Skeletal muscle tissue (tissue), 4 donors: ENCODE results near the gene GGNBP2. TPM values are rescaled to one million over a fixed set of nuclear protein-coding genes. Genes with fewer than 3 reads are reported as not detected.

Source experiments
- H3K27ac ChIP-seq: one replicate; pipeline ENCODE4 v1.7.0; 2013; ENCODE audit warnings: mild to moderate bottlenecking, low read depth, low read length, inconsistent platforms
- H3K27me3 ChIP-seq, 3 donors: one replicate each; pipeline ENCODE4 v1.7.0; 2013; ENCODE audit warnings: low read length in 3 of 3; ENCODE audit not compliant: control insufficient read depth in 3 of 3, insufficient read depth in 3 of 3
- H3K36me3 ChIP-seq, 3 donors: one replicate each; pipeline ENCODE4 v1.7.0; 2013; ENCODE audit warnings: low read length in 3 of 3; ENCODE audit not compliant: control insufficient read depth in 3 of 3, insufficient read depth in 3 of 3
- H3K4me1 ChIP-seq, 3 donors: one replicate each; pipeline ENCODE4 v1.7.0; 2013; ENCODE audit warnings: low read length in 3 of 3, mild to moderate bottlenecking in 3 of 3; ENCODE audit not compliant: control insufficient read depth in 3 of 3, insufficient read depth in 3 of 3
- H3K4me3 ChIP-seq, 3 donors: one replicate each; pipeline ENCODE4 v1.7.0; 2013; ENCODE audit warnings: low read length in 3 of 3
- H3K9ac ChIP-seq, 3 donors: one replicate each; pipeline ENCODE4 v1.7.0; 2013; ENCODE audit warnings: low read length in 3 of 3, mild to moderate bottlenecking in 3 of 3, moderate library complexity in 2 of 3, low read depth in 1 of 3
- H3K9me3 ChIP-seq, 3 donors: one replicate each; pipeline ENCODE4 v1.7.0; 2013; ENCODE audit warnings: low read length in 3 of 3; ENCODE audit not compliant: control insufficient read depth in 3 of 3
- total RNA-seq: library from RNA; depleted of rRNA; stranded (reverse); fragments of >200 nt; gene quantifications from one replicate; pipeline ENCODE4 v1.2.3, GENCODE V29; 2014
- donor health status: Osteomylitis.

GGNBP2 gene
- total RNA-seq, 1 donor from 2014 or later, result 44.9 TPM

- no peak overlapping the region for H3K9ac ChIP-seq
- no peak overlapping the region for H3K4me3 ChIP-seq
- H3K27me3 ChIP-seq, result no peaks in the 10 kb centered on the region
- H3K27ac ChIP-seq, result no peak overlapping the region
- no peaks in the 10 kb centered on the region for H3K4me1 ChIP-seq
- peaks cover 34 to 54% (median 46%) of the 10 kb centered on the region in 3 donors for H3K36me3 ChIP-seq
- no peaks in the 10 kb centered on the region for H3K9me3 ChIP-seq
Measured at GRCh38 chr17:36512641-36513040, 32.1 kb upstream of the GGNBP2 start.

- H3K4me3 ChIP-seq, result no peak overlapping the region
- no peak overlapping the region for H3K27ac ChIP-seq
- H3K36me3 ChIP-seq, result peaks cover 27 to 38% (median 37%) of the 10 kb centered on the region in 3 donors
- no peaks in the 10 kb centered on the region for H3K4me1 ChIP-seq
- H3K27me3 ChIP-seq, result no peaks in the 10 kb centered on the region
- H3K9me3 ChIP-seq, result no peaks in the 10 kb centered on the region
- no peak overlapping the region for H3K9ac ChIP-seq
Measured at GRCh38 chr17:36514856-36515255, 29.9 kb upstream of the GGNBP2 start.

GRCh38 chr17:36515837-36516236, 28.9 kb upstream of the GGNBP2 start:
- Histone ChIP-seq H3K36me3 (peaks cover 18 to 28% (median 28%) of the 10 kb centered on the region in 3 donors), H3K4me3 (no peak overlapping the region), H3K27me3 (no peaks in the 10 kb centered on the region), H3K9ac (no peak overlapping the region), H3K4me1 (no peaks in the 10 kb centered on the region), H3K27ac (no peak overlapping the region), H3K9me3 (no peaks in the 10 kb centered on the region)

GRCh38 chr17:36523113-36523512, 21.6 kb upstream of the GGNBP2 start:
- H3K4me3 ChIP-seq, result no peak overlapping the region
- H3K27me3 ChIP-seq, result no peaks in the 10 kb centered on the region
- H3K9ac ChIP-seq, result no peak overlapping the region
- no peaks in the 10 kb centered on the region for H3K9me3 ChIP-seq
- no peak overlapping the region for H3K27ac ChIP-seq
- peaks cover 35 to 38% (median 38%) of the 10 kb centered on the region in 3 donors for H3K36me3 ChIP-seq
- H3K4me1 ChIP-seq, result no peaks in the 10 kb centered on the region

GRCh38 chr17:36524428-36524876, 20.3 kb upstream of the GGNBP2 start:
- Histone ChIP-seq H3K27me3 (no peaks in the 10 kb centered on the region), H3K9ac (no peak overlapping the region), H3K36me3 (peaks cover 35 to 41% (median 40%) of the 10 kb centered on the region in 3 donors), H3K4me1 (no peaks in the 10 kb centered on the region), H3K4me3 (no peak overlapping the region), H3K27ac (no peak overlapping the region), H3K9me3 (no peaks in the 10 kb centered on the region)

- Histone ChIP-seq H3K36me3 (peaks cover 38 to 44% (median 40%) of the 10 kb centered on the region in 3 donors), H3K4me1 (no peaks in the 10 kb centered on the region), H3K9me3 (no peaks in the 10 kb centered on the region), H3K9ac (no peak overlapping the region), H3K4me3 (no peak overlapping the region), H3K27ac (no peak overlapping the region), H3K27me3 (no peaks in the 10 kb centered on the region)
Measured at GRCh38 chr17:36525113-36525512, 19.6 kb upstream of the GGNBP2 start.

GRCh38 chr17:36525888-36526287, 18.8 kb upstream of the GGNBP2 start:
- Histone ChIP-seq H3K36me3 (peaks cover 40 to 45% (median 40%) of the 10 kb centered on the region in 3 donors), H3K4me3 (no peak overlapping the region), H3K27me3 (no peaks in the 10 kb centered on the region)

GRCh38 chr17:36527621-36528250, 17.0 kb upstream of the GGNBP2 start:
- Histone ChIP-seq H3K4me3 (no peak overlapping the region), H3K36me3 (peaks cover 47 to 57% (median 52%) of the 10 kb centered on the region in 3 donors), H3K4me1 (peaks cover 0 to 2% (median 0%) of the 10 kb centered on the region in 3 donors), H3K27me3 (no peaks in the 10 kb centered on the region), H3K9me3 (no peaks in the 10 kb centered on the region), H3K9ac (peak overlapping the region in 1 of 3 donors; percentile 25), H3K27ac (no peak overlapping the region)

More at GRCh38 chr17:36525888-36526287, 18.8 kb upstream of the GGNBP2 start:
- no peaks in the 10 kb centered on the region for H3K9me3 ChIP-seq
- no peak overlapping the region for H3K9ac ChIP-seq
- no peak overlapping the region for H3K27ac ChIP-seq
- no peaks in the 10 kb centered on the region for H3K4me1 ChIP-seq

- H3K9ac ChIP-seq, result no peak overlapping the region
- H3K27ac ChIP-seq, result no peak overlapping the region
- no peaks in the 10 kb centered on the region for H3K9me3 ChIP-seq
- H3K27me3 ChIP-seq, result no peaks in the 10 kb centered on the region
- H3K36me3 ChIP-seq, result peaks cover 49 to 65% (median 51%) of the 10 kb centered on the region in 3 donors
- H3K4me1 ChIP-seq, result peaks cover 3 to 16% (median 6%) of the 10 kb centered on the region in 3 donors
- H3K4me3 ChIP-seq, result no peak overlapping the region
Measured at GRCh38 chr17:36529121-36529520, 15.6 kb upstream of the GGNBP2 start.

GRCh38 chr17:36532435-36532975, 12.2 kb upstream of the GGNBP2 start:
- Histone ChIP-seq H3K27ac (no peak overlapping the region), H3K9me3 (no peaks in the 10 kb centered on the region), H3K9ac (no peak overlapping the region), H3K4me3 (no peak overlapping the region), H3K36me3 (peaks cover 26 to 38% (median 31%) of the 10 kb centered on the region in 3 donors), H3K27me3 (no peaks in the 10 kb centered on the region), H3K4me1 (peaks cover 12 to 30% (median 14%) of the 10 kb centered on the region in 3 donors)
